Effector CD8-positive, alpha-beta T cell (primary cell): ENCODE data around the gene PROX1.

Experiments
- DNase-seq: peaks from one replicate; lab custom pipeline; 2025; lab: John Stamatoyannopoulos, UW
- total RNA-seq, 4 experiments: gene quantifications; one replicate each; lab custom pipeline; 2026; lab: John Stamatoyannopoulos, UW

PROX1 gene
- 0 reads per million in 4 experiments for total RNA-seq

- DNase-seq, result no peak
These were observed at the start of gene PROX1 for GRCh38 chr1:213987927-213988506. Gene PROX1, plus strand, starts transcription at chr1:213987973. Its CDS starts 8,563 bp downstream, at chr1:213996536.

- DNase-seq, result no peak
These were observed 49.0 kb upstream of the PROX1 start for GRCh38 chr1:213938776-213939175.

GRCh38 chr1:213939888-213940287 is 47.9 kb upstream of the PROX1 start:
- no peak for DNase-seq

- DNase-seq, result no peak
These were observed 46.8 kb upstream of the PROX1 start for GRCh38 chr1:213940947-213941346.

GRCh38 chr1:213942061-213942460 is 45.7 kb upstream of the PROX1 start:
- no peak for DNase-seq

- no peak for DNase-seq
These were observed 40.5 kb upstream of the PROX1 start for GRCh38 chr1:213947200-213947801.

- no peak for DNase-seq
These were observed 35.9 kb upstream of the PROX1 start for GRCh38 chr1:213951876-213952275.

GRCh38 chr1:213953806-213954205 is 34.0 kb upstream of the PROX1 start:
- no peak for DNase-seq

GRCh38 chr1:213956295-213956770 is 31.4 kb upstream of the PROX1 start:
- DNase-seq, result no peak

GRCh38 chr1:213958346-213958745 is 29.4 kb upstream of the PROX1 start:
- DNase-seq, result no peak

- no peak for DNase-seq
These were observed 26.8 kb upstream of the PROX1 start for GRCh38 chr1:213960963-213961362.

GRCh38 chr1:213962508-213962907 is 25.3 kb upstream of the PROX1 start:
- DNase-seq, result no peak

- DNase-seq, result no peak
These were observed 21.7 kb upstream of the PROX1 start for GRCh38 chr1:213966122-213966521.

- no peak for DNase-seq
These were observed 19.5 kb upstream of the PROX1 start for GRCh38 chr1:213968146-213968825.

GRCh38 chr1:213969958-213970555 is 17.7 kb upstream of the PROX1 start:
- DNase-seq, result no peak

- no peak for DNase-seq
These were observed 15.6 kb upstream of the PROX1 start for GRCh38 chr1:213972141-213972540.

- no peak for DNase-seq
These were observed 14.6 kb upstream of the PROX1 start for GRCh38 chr1:213973129-213973528.

- no peak for DNase-seq
These were observed 10.9 kb upstream of the PROX1 start for GRCh38 chr1:213976665-213977485.

- no peak for DNase-seq
These were observed 10.3 kb upstream of the PROX1 start for GRCh38 chr1:213977486-213977842.

GRCh38 chr1:213977909-213978308 is 9.9 kb upstream of the PROX1 start:
- no peak for DNase-seq

- DNase-seq, result no peak
These were observed 7.8 kb upstream of the PROX1 start for GRCh38 chr1:213979751-213980586.
